Liver (tissue), 9 donors: ENCODE measurements around the gene SKA3. TPM values are rescaled to one million over a fixed set of nuclear protein-coding genes. Genes with fewer than 3 reads are reported as not detected.
"Not testable (repeated sequence)": the region's sequence is repeated elsewhere in the genome, so short reads cannot be mapped to it uniquely, and the experiment has no call there.

Experiments used
- DNase-seq: peaks from one replicate; pipeline ENCODE4 v3.0.0-alpha.2; 2017; ENCODE audit warnings: low spot score
- H3K27ac ChIP-seq, 2 donors: one replicate each; pipeline ENCODE4 v1.7.0; 2013; ENCODE audit warnings: inconsistent platforms in 2 of 2, low read length in 2 of 2, control low read depth in 1 of 2, low read depth in 1 of 2, mild to moderate bottlenecking in 1 of 2
- H3K27me3 ChIP-seq, 4 donors: one replicate each; pipeline versions ENCODE4 v1.6.1 to v1.7.0; 2013; ENCODE audit warnings: low read length in 3 of 4, inconsistent platforms in 1 of 4, mild to moderate bottlenecking in 1 of 4, moderate library complexity in 1 of 4; ENCODE audit not compliant: control insufficient read depth in 4 of 4, insufficient read depth in 4 of 4
- H3K36me3 ChIP-seq, 4 donors: one replicate each; pipeline versions ENCODE4 v1.6.1 to v1.7.0; 2013; ENCODE audit warnings: low read length in 3 of 4, mild to moderate bottlenecking in 3 of 4, low read depth in 1 of 4, moderate library complexity in 1 of 4; ENCODE audit not compliant: control insufficient read depth in 4 of 4, insufficient read depth in 3 of 4
- H3K4me1 ChIP-seq, 4 donors: one replicate each; pipeline versions ENCODE4 v1.6.1 to v1.7.0; 2013; ENCODE audit warnings: low read length in 3 of 4, mild to moderate bottlenecking in 3 of 4, moderate library complexity in 1 of 4; ENCODE audit not compliant: control insufficient read depth in 4 of 4, insufficient read depth in 4 of 4
- H3K4me3 ChIP-seq, 3 donors: one replicate each; pipeline versions ENCODE4 v1.6.1 to v1.7.0; 2013; ENCODE audit warnings: low read length in 3 of 3, control low read depth in 1 of 3, low read depth in 1 of 3, mild to moderate bottlenecking in 1 of 3
- H3K9ac ChIP-seq, 2 donors: one replicate each; pipeline ENCODE4 v1.7.0; 2013; ENCODE audit warnings: low read length in 2 of 2, mild to moderate bottlenecking in 2 of 2, moderate library complexity in 2 of 2, control low read depth in 1 of 2, low read depth in 1 of 2
- H3K9me3 ChIP-seq, 4 donors: one replicate each; pipeline versions ENCODE4 v1.6.1 to v1.7.0; 2013; ENCODE audit warnings: low read length in 3 of 4; ENCODE audit not compliant: control insufficient read depth in 4 of 4
- ATF3 ChIP-seq: IDR thresholded peaks from 2 replicates; pipeline ENCODE4 v1.6.1; 2016; ENCODE audit warnings: antibody characterized with exemption
- CTCF ChIP-seq: fragments of 150-350 bp; IDR thresholded peaks from 2 replicates; pipeline ENCODE4 v1.5.1; 2017; ENCODE audit warnings: improper control_type of control experiment, low read depth, low read length; ENCODE audit not compliant: missing input control
- EGR1 ChIP-seq, 2 donors: IDR thresholded peaks; 2 replicates each; pipeline ENCODE4 v1.6.1; 2016 to 2018; ENCODE audit warnings: antibody characterized with exemption in 2 of 2, low read depth in 2 of 2
- FOXA1 ChIP-seq: IDR thresholded peaks from 2 replicates; pipeline ENCODE4 v1.6.1; 2016; ENCODE audit warnings: antibody characterized with exemption
- FOXA2 ChIP-seq: IDR thresholded peaks from 2 replicates; pipeline ENCODE4 v1.6.1; 2016; ENCODE audit warnings: antibody characterized with exemption
- GABPA ChIP-seq, 2 donors: IDR thresholded peaks in 1 of 2; conservative IDR thresholded peaks in 1 of 2; 2 replicates each; pipeline ENCODE4 v1.6.1; 2016; ENCODE audit warnings: antibody characterized with exemption in 2 of 2, mild to moderate bottlenecking in 1 of 2, moderate library complexity in 1 of 2
- HNF4A ChIP-seq, 2 donors: conservative IDR thresholded peaks; 2 replicates each; pipeline ENCODE4 v1.6.1; 2016; ENCODE audit warnings: antibody characterized with exemption in 2 of 2, mild to moderate bottlenecking in 2 of 2
- HNF4G ChIP-seq: IDR thresholded peaks from 2 replicates; pipeline ENCODE4 v1.6.1; 2016; ENCODE audit warnings: antibody characterized with exemption
- JUND ChIP-seq, 2 donors: IDR thresholded peaks; 2 replicates each; pipeline ENCODE4 v1.6.1; 2016; ENCODE audit warnings: antibody characterized with exemption in 2 of 2
- MAX ChIP-seq: IDR thresholded peaks from 2 replicates; pipeline ENCODE4 v1.6.1; 2016; ENCODE audit warnings: antibody characterized with exemption
- NR2F2 ChIP-seq: IDR thresholded peaks from 2 replicates; pipeline ENCODE4 v1.6.1; 2016; ENCODE audit warnings: antibody characterized with exemption
- RAD21 ChIP-seq, 2 donors: IDR thresholded peaks; 2 replicates each; pipeline ENCODE4 v1.6.1; 2016; ENCODE audit warnings: antibody characterized with exemption in 2 of 2, mild to moderate bottlenecking in 2 of 2
- REST ChIP-seq: IDR thresholded peaks from 2 replicates; pipeline ENCODE4 v1.6.1; 2016; ENCODE audit warnings: antibody characterized with exemption, mild to moderate bottlenecking
- RXRA ChIP-seq, 2 donors: IDR thresholded peaks; 2 replicates each; pipeline ENCODE4 v1.6.1; 2017 to 2018; ENCODE audit warnings: antibody characterized with exemption in 2 of 2, mild to moderate bottlenecking in 1 of 2
- SP1 ChIP-seq: IDR thresholded peaks from 2 replicates; pipeline ENCODE4 v1.6.1; 2018; ENCODE audit warnings: antibody characterized with exemption, mild to moderate bottlenecking
- TAF1 ChIP-seq: conservative IDR thresholded peaks from 2 replicates; pipeline ENCODE4 v1.6.1; 2016; ENCODE audit warnings: antibody characterized with exemption, mild to moderate bottlenecking
- YY1 ChIP-seq: IDR thresholded peaks from 2 replicates; pipeline ENCODE4 v1.6.1; 2016; ENCODE audit warnings: antibody characterized with exemption, mild to moderate bottlenecking
- ZBTB33 ChIP-seq: IDR thresholded peaks from 2 replicates; pipeline ENCODE4 v1.6.1; 2016; ENCODE audit warnings: antibody characterized with exemption
- WGBS: extraction: QIAGEN DNeasy Blood & Tissue Kit; methylation state at CpG from one replicate; pipeline ENCODE4 v1.1.7; 2013; 5-methylcytosine and 5-hydroxymethylcytosine counted together
- polyA plus RNA-seq, 2 donors: library from polyadenylated mRNA; stranded (reverse) in 1 of 2; unstranded in 1 of 2; fragments of 200-250 nt in 1 of 2; fragments of >200 nt in 1 of 2; fragmentation: Nextera tagmentation in 1 of 2; extraction: Ambion mirVana in 1 of 2; gene quantifications; one replicate each; pipeline versions ENCODE4 v1.2.1 to v1.2.3, GENCODE V29; 2013 to 2015
- total RNA-seq, 2 donors: library from RNA; depleted of rRNA; stranded (reverse); fragments of >200 nt; gene quantifications; one replicate each; pipeline ENCODE4 v1.2.3, GENCODE V29; 2014
- donor health status: healthy.
- donor health status: healthy.
- donor health status: healthy.
- donor health status: healthy.
- donor health status: healthy.

Gene SKA3
- total and polyA plus RNA-seq, 4 donors: under 0.01 to 4.9 (median 0.52) TPM

- Histone ChIP-seq H3K4me3 (no peak overlapping the region), H3K27ac (no peak overlapping the region), H3K27me3 (no peaks in the 10 kb centered on the region), H3K9ac (no peak overlapping the region), H3K9me3 (no peaks in the 10 kb centered on the region), H3K36me3 (no peaks in the 10 kb centered on the region), H3K4me1 (peaks cover 1 to 9% (median 8%) of the 10 kb centered on the region in 4 donors)
- DNase-seq: no peak
- TF ChIP-seq EGR1 (IDR thresholded peaks at IDR 0.05; ENCODE audit: low read depth in 2 of 2) (no peak), YY1 (no peak), NR2F2 (no peak), RXRA (IDR thresholded peaks at IDR 0.05) (no peak), GABPA (IDR thresholded peaks at IDR 0.05 in 1 of 2, conservative IDR thresholded peaks at IDR 0.05 in 1 of 2) (no peak), TAF1 (no peak), ZBTB33 (no peak), RAD21 (IDR thresholded peaks at IDR 0.05) (no peak), ATF3 (no peak), HNF4A (conservative IDR thresholded peaks at IDR 0.05) (no peak), SP1 (no peak), FOXA2 (no peak), JUND (IDR thresholded peaks at IDR 0.05) (no peak), REST (no peak), MAX (no peak), FOXA1 (no peak), HNF4G (no peak), CTCF (no peak)
- 95% methylated on average over 9 of the region's 9 CpGs for WGBS
Observed at GRCh38 chr13:21171420-21171819, 4.9 kb downstream of the SKA3 start.

GRCh38 chr13:21165606-21166005, 10.7 kb downstream of the SKA3 start:
- not testable (repeated sequence) for H3K9me3 ChIP-seq, H3K27me3 ChIP-seq, H3K4me1 ChIP-seq, H3K4me3 ChIP-seq, DNase-seq, H3K36me3 ChIP-seq, H3K27ac ChIP-seq, H3K9ac ChIP-seq
- WGBS: 94% methylated on average over 4 of the region's 4 CpGs
